K562 treated with DMSO at 1 percent for 4 hours (cell line): Measurements from ENCODE around the gene CHAC2. TPM values are rescaled to one million over a fixed set of nuclear protein-coding genes. Genes with fewer than 3 reads are reported as not detected.

Experiments used
- total RNA-seq: library from RNA; unstranded; fragments of 300-600 nt; gene quantifications from 2 replicates; pipeline ENCODE4 v1.2.3, GENCODE V29; 2022; ENCODE audit not compliant: insufficient read depth

The CHAC2 gene
- 7.9 and 8.7 TPM in 2 replicates for total RNA-seq

GRCh38 chr2:53767405-53768241, at the start of gene CHAC2:
Gene CHAC2 (plus strand): TSS chr2:53767804. CDS start chr2:53767887, 83 bp downstream.

DNA sequence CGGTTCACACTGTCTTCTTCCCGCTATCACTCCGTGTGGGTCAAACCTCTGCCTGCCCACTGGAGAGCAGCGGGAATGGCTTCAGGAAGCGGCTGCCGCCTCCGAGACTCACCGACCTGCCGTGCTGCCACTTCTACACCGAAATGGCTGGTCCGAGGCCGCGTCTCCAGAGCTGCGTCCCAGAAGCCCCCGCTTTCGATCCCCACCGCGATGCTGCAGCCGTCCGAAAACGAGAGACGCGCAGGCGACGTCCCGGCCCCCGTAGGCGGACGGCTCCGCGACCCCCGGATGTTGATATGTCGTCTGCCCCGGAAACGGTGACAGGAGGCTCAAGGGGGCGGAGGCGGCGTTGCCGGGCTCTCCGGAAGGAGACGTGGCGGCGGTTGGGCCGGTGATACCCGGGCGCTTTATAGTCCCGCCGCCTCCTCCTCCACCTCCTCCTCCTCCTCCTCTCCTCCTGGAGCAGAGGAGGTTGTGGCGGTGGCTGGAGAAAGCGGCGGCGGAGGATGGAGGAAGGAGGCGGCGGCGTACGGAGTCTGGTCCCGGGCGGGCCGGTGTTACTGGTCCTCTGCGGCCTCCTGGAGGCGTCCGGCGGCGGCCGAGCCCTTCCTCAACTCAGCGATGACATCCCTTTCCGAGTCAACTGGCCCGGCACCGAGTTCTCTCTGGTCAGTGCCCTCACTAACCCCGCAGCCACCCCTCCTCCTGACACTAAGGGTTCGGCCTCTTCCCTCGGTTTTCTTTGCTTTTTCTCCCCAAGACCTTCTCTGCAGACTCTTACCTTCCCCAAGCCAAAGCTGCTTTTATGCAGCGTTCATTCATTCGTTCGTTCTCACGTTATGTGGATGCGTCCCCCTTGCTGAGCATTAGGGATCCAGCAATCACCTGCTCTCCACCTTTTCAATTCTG, 19.4 kb downstream of the CHAC2 start, which contains the start of the genes ASB3 and ERLEC1:
Gene ASB3 (minus strand): TSS at position 249 of the 909 bp plus-strand sequence. CDS start 21,381 bp downstream, outside the sequence.
Gene ERLEC1 (plus strand): TSS at position 340 of the 909 bp plus-strand sequence. CDS start 167 bp downstream, at position 507.

Other genes starting within 250 kb of the CHAC2 start
- gene ASB3, start 19.1 kb downstream of the CHAC2 start, total RNA-seq, result 9.5 and 10.6 TPM in 2 replicates
- 23.4 and 27.1 TPM in 2 replicates for gene ERLEC1, start 19.2 kb downstream of the CHAC2 start, total RNA-seq
- 1.6 and 3.1 TPM in 2 replicates for gene GPR75, start 92.2 kb downstream of the CHAC2 start, total RNA-seq
- 29.9 and 30.3 TPM in 2 replicates for gene PSME4, start 203.2 kb downstream of the CHAC2 start, total RNA-seq